Spleen (tissue), 11 donors: ENCODE measurements around the gene NYAP1. TPM values are rescaled to one million over a fixed set of nuclear protein-coding genes. Genes with fewer than 3 reads are reported as not detected.

Source experiments
- DNase-seq: peaks from one replicate; pipeline ENCODE4 v3.0.0-alpha.2; 2020
- H3K27ac ChIP-seq, 8 donors: fragments of 200-600 bp; sonication (generic) in 7 of 8; 1 replicate in 4 of 8; 2 replicates in 4 of 8; pipeline versions ENCODE4 v1.5.0 to v1.8.0; 2016 to 2021; ENCODE audit warnings: inconsistent platforms in 4 of 8, mild to moderate bottlenecking in 4 of 8, moderate library complexity in 1 of 8
- H3K27me3 ChIP-seq, 7 donors: fragments of 200-600 bp; sonication (generic) in 6 of 7; replicated peaks in 1 of 7; 1 replicate in 4 of 7; 2 replicates in 3 of 7; pipeline versions ENCODE4 v1.5.0 to v1.8.0; 2016 to 2021; ENCODE audit warnings: inconsistent platforms in 3 of 7, mild to moderate bottlenecking in 1 of 7
- H3K36me3 ChIP-seq, 6 donors: fragments of 200-600 bp; sonication (generic) in 5 of 6; 1 replicate in 4 of 6; 2 replicates in 2 of 6; pipeline versions ENCODE4 v1.5.0 to v1.8.0; 2016 to 2021; ENCODE audit warnings: inconsistent platforms in 2 of 6
- H3K4me1 ChIP-seq, 6 donors: fragments of 200-600 bp; sonication (generic) in 5 of 6; 1 replicate in 3 of 6; 2 replicates in 3 of 6; pipeline versions ENCODE4 v1.5.0 to v1.8.0; 2016 to 2021; ENCODE audit warnings: inconsistent platforms in 3 of 6
- H3K4me3 ChIP-seq, 8 donors: fragments of 200-600 bp; sonication (generic) in 7 of 8; 1 replicate in 4 of 8; 2 replicates in 4 of 8; pipeline versions ENCODE4 v1.5.0 to v1.8.0; 2016 to 2021; ENCODE audit warnings: inconsistent platforms in 4 of 8, mild to moderate bottlenecking in 4 of 8, moderate library complexity in 2 of 8
- H3K9me3 ChIP-seq, 8 donors: fragments of 200-600 bp; sonication (generic) in 7 of 8; 1 replicate in 4 of 8; 2 replicates in 4 of 8; pipeline versions ENCODE4 v1.5.0 to v1.8.0; 2016 to 2021; ENCODE audit warnings: inconsistent platforms in 4 of 8
- CTCF ChIP-seq, 11 experiments: fragments of 200-600 bp in 7 of 11; fragments of 450-650 bp in 4 of 11; sonication (generic) in 4 of 11; IDR thresholded peaks in 8 of 11; conservative IDR thresholded peaks in 3 of 11; 1 replicate in 7 of 11; 2 replicates in 4 of 11; pipeline versions ENCODE4 v1.4.0 to v1.8.0; 2016 to 2021; ENCODE audit warnings: antibody characterized with exemption in 11 of 11, inconsistent platforms in 4 of 11, mild to moderate bottlenecking in 1 of 11
- POLR2A ChIP-seq, 3 donors: fragments of 450-650 bp; IDR thresholded peaks; one replicate each; pipeline ENCODE4 v1.5.1; 2017; ENCODE audit warnings: antibody characterized with exemption in 3 of 3, mild to moderate bottlenecking in 1 of 3
- POLR2AphosphoS5 ChIP-seq, 3 donors: sonication (generic); formaldehyde crosslinking; IDR thresholded peaks; one replicate each; pipeline ENCODE4 v1.5.1; 2017; ENCODE audit warnings: antibody characterized with exemption in 3 of 3
- WGBS, 5 donors: extraction: QIAGEN DNeasy Blood & Tissue Kit in 3 of 5; methylation state at CpG; one replicate each; pipeline versions ENCODE4 v1.1.5 to v1.1.7; 2013 to 2018; 5-methylcytosine and 5-hydroxymethylcytosine counted together
- intact Hi-C: fragments of 100-400 bp; cut with DNase I; formaldehyde crosslinking; loops from one replicate; pipeline ENCODE4 v1.15.0; 2023; ENCODE audit warnings: low total_unique reads
- polyA plus RNA-seq, 3 donors: library from polyadenylated mRNA; stranded (reverse); fragments of 200-250 nt; gene quantifications; one replicate each; pipeline ENCODE4 v1.2.1, GENCODE V29; 2013
- total RNA-seq, 7 donors: library from RNA; depleted of rRNA in 3 of 7; stranded (reverse); fragments of >200 nt in 3 of 7; fragmentation: NEBNext Ultra II Directional in 4 of 7; extraction: Animal tissue kit (Norgen Biotek cat#: 25700) in 4 of 7; gene quantifications; one replicate each; pipeline versions ENCODE4 v1.1.0 to v1.2.1, GENCODE V29; 2016 to 2021
- donor health status: healthy with polysubstance abuse.
- donor health status: DM: no; HTN: no; CAD: no; lungs with moderate emphysema.
- donor health status: DM: no; HTN: no; CAD: no.
- donor health status: Bipolar disorder and iron deficiency.
- donor health status: healthy.
- donor health status: DM: no; HTN: no; CAD: no.
- donor health status: DM: yes; HTN: yes; CAD: no.

Gene NYAP1
- total and polyA plus RNA-seq, 10 donors, result 0.07 to 2.1 (median 0.70) TPM; not detected in 1

- no peaks in the 10 kb centered on the region for H3K9me3 ChIP-seq
- WGBS, 5 donors, result 20 to 43% (median 28%) methylated on average over 2 of the region's 2 CpGs
Observed at GRCh38 chr7:100515072-100515532, 31.4 kb downstream of the NYAP1 start.

GRCh38 chr7:100516135-100516812 is 32.5 kb downstream of the NYAP1 start:
- intact Hi-C loops, result no loop called here
- TF ChIP-seq POLR2AphosphoS5 (IDR thresholded peaks at IDR 0.05) (peak in 1 of 3 donors; percentile 17), POLR2A (IDR thresholded peaks at IDR 0.05) (no peak), CTCF (IDR thresholded peaks at IDR 0.05 in 8 of 11, conservative IDR thresholded peaks at IDR 0.05 in 3 of 11) (no peak)
- no peak for DNase-seq
- Histone ChIP-seq H3K36me3 (no peaks in the 10 kb centered on the region), H3K27me3 (no peaks in the 10 kb centered on the region), H3K27ac (peak overlapping the region in 3 of 8 donors; percentile 0 to 65 (median 34)), H3K4me1 (peaks cover 0 to 25% (median 21%) of the 10 kb centered on the region in 6 donors), H3K9me3 (no peaks in the 10 kb centered on the region), H3K4me3 (no peak overlapping the region)
- WGBS, 5 donors, result 48 to 57% (median 49%) methylated on average over 4 of the region's 4 CpGs

More at GRCh38 chr7:100515072-100515532, 31.4 kb downstream of the NYAP1 start:
- no peak overlapping the region for H3K4me3 ChIP-seq
- intact Hi-C loops, result no loop called here
- no peak for TF ChIP-seq CTCF (IDR thresholded peaks at IDR 0.05 in 8 of 11, conservative IDR thresholded peaks at IDR 0.05 in 3 of 11)
- no peak for TF ChIP-seq POLR2A (IDR thresholded peaks at IDR 0.05)
- no peak for TF ChIP-seq POLR2AphosphoS5 (IDR thresholded peaks at IDR 0.05)
- no peak for DNase-seq
- peak overlapping the region in 3 of 8 donors; percentile 14 to 65 (median 23) for H3K27ac ChIP-seq
- no peaks in the 10 kb centered on the region for H3K36me3 ChIP-seq
- no peaks in the 10 kb centered on the region for H3K27me3 ChIP-seq
- peaks cover 0 to 25% (median 21%) of the 10 kb centered on the region in 6 donors for H3K4me1 ChIP-seq

GRCh38 chr7:100517305-100517704 is 33.6 kb downstream of the NYAP1 start:
- TF ChIP-seq POLR2A (IDR thresholded peaks at IDR 0.05) (no peak), CTCF (IDR thresholded peaks at IDR 0.05 in 8 of 11, conservative IDR thresholded peaks at IDR 0.05 in 3 of 11) (no peak), POLR2AphosphoS5 (IDR thresholded peaks at IDR 0.05) (no peak)
- WGBS, 5 donors, result 73 to 100% (median 85%) methylated on average over 2 of the region's 2 CpGs
- no peak for DNase-seq
- Histone ChIP-seq H3K27me3 (no peaks in the 10 kb centered on the region), H3K36me3 (no peaks in the 10 kb centered on the region), H3K4me3 (no peak overlapping the region), H3K9me3 (no peaks in the 10 kb centered on the region), H3K4me1 (peaks cover 0 to 25% (median 21%) of the 10 kb centered on the region in 6 donors), H3K27ac (no peak overlapping the region)
- intact Hi-C loops, result no loop called here

GRCh38 chr7:100519580-100519979 is 35.9 kb downstream of the NYAP1 start:
- H3K27me3 ChIP-seq, result no peaks in the 10 kb centered on the region
- no peak for DNase-seq
- 88 to 93% (median 90%) methylated on average over 6 of the region's 6 CpGs for WGBS, 5 donors
- TF ChIP-seq POLR2A (IDR thresholded peaks at IDR 0.05) (no peak), POLR2AphosphoS5 (IDR thresholded peaks at IDR 0.05) (no peak), CTCF (IDR thresholded peaks at IDR 0.05 in 8 of 11, conservative IDR thresholded peaks at IDR 0.05 in 3 of 11) (no peak)
- H3K9me3 ChIP-seq, result no peaks in the 10 kb centered on the region
- peaks cover 0 to 24% (median 20%) of the 10 kb centered on the region in 6 donors for H3K4me1 ChIP-seq
- intact Hi-C loops, result no loop called here
- no peak overlapping the region for H3K27ac ChIP-seq
- no peaks in the 10 kb centered on the region for H3K36me3 ChIP-seq
- no peak overlapping the region for H3K4me3 ChIP-seq
